AG08395 (cell line): Measurements from ENCODE around the gene TNFAIP2.
A peak's percentile ranks its signal among the peaks of the same experiment; 100 is the strongest.

Experiments
- DNase-seq: peaks from one replicate; pipeline ENCODE4 v3.0.0; 2012; ENCODE audit warnings: mixed read lengths, low spot score

Gene TNFAIP2

DNA sequence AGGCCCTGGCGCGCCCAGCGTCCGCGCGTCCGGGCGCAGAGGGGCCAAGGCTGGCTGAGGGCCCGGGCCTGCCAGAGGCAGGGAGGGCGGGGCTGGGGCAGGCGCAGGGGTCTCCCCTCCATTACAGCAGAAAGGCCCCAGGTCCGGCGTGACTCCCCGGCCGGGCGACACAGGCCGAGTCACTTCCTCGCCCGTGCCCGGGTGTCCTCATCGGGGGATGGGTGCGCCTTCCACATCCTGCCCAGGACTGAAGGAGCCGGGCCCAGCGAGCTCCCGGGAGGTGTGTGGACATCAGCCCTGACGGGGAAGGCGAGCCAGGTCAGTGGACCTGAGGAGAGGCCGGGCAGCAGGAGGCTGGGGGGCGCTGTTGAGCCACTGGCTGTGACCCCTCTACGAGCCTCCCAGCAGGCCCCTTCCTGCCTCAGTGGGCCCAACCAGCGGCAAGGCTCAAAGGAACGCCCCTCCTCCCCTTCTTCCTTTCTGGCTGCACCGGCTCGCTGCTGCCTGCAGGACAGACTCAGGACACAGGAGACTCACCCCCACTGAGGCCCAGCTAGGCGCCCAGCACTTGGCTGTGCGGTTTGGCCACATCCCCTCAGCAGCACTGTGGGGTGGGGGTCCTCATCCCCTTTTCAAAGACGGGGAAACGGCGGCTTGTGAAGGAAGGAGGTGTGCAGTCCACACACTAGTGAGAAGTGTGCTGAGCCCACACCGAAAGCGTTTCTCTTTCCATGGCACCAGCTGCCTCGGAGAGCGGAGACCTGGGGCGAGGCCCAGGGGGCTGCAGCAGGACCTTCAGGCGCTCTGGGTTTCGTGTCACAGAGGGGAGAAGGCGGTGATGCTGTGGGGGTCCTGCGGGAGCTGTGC is 606 bp downstream of the TNFAIP2 start:
- DNase-seq: peak; percentile 58

DNA sequence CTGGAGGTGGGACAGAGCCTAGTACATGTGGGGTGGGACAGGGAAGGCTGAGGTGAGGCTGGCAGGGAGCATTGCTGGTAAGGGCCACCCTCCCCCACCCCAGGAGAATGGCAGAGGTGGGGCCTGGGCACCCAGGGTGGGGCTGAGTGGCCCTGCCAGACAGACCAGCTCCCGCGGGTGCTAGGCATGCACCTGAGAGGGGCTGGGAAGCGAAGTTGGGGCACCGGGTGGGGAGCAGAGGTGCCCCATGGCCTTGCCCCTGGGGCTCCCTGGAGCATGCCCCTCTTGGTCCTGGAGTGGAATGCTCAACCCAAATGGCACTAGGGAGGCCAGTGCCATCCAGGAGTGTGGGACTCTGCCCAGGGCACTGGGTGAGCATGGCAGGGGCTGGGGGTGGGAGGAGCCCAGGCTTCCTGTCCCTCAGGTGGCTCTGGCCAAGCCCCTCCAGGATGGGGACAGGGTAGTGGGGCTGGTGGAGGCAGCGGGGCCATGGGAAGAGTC is 1.3 kb downstream of the TNFAIP2 start:
- DNase-seq: no peak

DNA sequence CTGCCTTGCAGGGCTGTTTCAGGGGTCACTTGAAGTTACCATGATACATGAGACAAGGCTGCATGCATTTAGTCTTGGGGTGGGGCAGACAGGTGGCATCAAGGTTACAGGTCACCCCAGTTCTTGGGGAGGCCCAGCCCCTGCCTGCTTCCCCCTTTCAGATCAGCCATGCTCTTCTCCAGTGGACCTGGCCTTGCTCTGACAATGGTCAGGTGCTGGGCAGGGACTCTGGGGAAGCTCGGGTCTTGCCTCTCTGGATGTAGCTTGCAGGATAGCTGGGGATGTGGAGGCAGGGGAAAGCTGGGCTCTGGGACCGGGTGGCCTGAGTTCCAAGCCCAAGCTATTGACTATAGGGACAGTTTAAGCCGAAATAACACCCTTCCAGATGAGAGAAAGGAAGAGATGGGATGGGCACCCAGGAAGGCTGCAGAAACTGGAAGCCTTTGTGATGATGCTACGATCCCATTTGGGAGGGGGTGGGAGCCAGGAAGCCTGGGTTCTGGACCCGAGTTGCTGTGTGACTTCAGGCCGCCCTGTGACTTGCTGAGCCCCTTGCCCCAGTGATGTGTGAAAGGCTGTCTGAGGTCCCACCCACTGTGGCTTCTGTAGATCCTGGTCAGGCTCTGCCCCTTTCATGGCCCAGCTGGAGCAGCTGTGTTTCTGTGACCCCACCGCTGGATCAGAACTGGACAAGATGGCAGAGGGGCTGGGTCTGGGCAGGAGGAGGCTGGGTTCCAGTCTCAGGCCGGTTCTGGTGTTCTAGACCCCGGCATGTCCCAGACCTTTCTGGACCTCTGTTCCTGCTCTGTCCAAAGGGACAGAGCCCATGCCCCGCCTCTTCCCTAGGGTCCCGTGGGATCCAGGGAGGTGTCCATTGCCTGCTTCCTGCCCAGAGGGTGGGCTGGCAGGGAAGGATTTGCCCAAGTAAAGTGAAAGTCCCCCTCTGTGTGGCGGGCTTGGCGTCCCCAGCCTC is 2.1 kb downstream of the TNFAIP2 start:
- no peak for DNase-seq

DNA sequence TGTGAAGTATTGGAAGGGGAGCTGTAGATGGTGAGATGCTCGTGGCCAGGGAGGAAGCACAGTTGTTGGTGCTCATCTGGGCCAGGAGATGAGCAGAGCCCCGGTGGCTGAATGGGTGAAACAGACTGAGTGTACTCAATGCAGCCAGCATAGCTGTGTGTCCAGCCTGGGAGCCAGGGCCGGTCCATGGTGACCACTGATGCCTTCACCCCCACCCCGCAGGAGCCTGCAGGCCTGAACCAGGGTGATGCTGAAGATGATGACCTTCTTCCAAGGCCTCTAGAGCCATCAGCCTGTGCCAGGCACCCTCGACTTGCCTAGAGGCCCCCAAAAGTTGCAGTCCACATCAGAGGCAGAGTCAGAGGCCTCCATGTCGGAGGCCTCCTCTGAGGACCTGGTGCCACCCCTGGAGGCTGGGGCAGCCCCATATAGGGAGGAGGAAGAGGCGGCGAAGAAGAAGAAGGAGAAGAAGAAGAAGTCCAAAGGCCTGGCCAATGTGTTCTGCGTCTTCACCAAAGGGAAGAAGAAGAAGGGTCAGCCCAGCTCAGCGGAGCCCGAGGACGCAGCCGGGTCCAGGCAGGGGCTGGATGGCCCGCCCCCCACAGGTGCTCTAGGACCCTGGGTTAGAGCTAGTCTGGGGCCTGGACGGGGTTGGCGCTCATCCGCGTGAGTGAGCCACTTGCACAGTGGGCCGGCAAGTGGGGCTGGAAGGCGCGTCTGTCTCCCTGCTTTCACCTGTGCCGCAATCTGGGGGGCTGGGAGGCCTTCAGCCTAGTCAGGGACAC is 3.0 kb downstream of the TNFAIP2 start:
- no peak for DNase-seq

DNA sequence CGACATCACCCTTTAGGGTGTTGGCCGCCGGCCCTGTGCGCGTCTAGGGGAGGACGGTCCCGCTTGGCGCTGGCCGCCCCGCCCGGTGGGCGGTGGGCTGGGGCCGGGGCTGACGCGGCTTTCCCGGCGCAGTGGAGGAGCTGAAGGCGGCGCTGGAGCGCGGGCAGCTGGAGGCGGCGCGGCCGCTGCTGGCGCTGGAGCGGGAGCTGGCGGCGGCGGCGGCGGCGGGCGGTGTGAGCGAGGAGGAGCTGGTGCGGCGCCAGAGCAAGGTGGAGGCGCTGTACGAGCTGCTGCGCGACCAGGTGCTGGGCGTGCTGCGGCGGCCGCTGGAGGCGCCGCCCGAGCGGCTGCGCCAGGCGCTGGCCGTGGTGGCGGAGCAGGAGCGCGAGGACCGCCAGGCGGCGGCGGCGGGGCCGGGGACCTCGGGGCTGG is 3.6 kb downstream of the TNFAIP2 start:
- no peak for DNase-seq

DNA sequence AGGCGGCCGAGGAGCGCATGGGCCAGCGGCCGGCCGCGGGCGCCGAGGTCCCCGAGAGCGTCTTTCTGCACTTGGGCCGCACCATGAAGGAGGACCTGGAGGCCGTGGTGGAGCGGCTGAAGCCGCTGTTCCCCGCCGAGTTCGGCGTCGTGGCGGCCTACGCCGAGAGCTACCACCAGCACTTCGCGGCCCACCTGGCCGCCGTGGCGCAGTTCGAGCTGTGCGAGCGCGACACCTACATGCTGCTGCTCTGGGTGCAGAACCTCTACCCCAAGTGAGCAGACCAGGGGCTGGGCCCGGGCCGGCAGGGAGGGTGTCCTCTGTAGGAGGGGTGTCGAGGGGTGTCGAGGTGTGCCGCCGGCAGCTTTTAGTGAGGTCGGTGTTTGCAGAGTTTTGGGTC is 4.1 kb downstream of the TNFAIP2 start:
- DNase-seq: no peak

DNA sequence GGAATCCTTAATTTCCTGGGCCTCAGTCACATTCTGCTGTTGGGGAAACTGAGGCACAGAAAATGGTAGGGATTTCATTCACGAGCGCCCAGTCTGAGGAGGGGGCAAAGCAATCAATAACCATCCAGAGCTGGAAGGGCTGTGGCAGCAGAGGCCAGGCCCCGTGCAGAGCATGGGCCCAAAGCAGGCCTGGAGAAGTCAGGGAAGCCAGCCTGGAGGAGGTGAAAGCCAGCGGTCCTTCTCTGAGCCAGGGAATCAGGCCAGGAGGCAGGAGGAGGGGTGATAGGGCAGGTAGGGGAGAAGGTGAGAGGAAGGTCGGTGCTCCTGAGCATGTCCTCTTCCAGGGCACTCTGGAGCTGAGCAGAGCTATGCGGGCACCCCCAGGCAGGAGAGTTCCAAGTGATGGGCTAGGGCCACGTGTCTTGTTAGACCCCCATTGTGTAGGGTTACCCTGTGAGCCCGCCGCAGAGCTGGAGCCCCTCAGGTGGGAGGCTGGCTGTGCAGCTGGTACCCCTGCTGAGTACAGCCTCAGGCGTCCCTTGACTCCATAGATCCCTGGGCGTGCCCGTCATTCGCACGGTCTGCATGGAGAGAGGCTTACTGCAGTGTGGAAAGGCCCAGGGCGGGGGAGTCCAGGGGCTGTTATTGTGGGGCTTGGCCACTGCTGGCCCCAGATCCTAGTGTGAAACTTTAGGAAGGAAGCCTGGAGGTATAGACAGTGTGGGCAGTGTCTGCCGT is 4.8 kb downstream of the TNFAIP2 start:
- DNase-seq: no peak

DNA sequence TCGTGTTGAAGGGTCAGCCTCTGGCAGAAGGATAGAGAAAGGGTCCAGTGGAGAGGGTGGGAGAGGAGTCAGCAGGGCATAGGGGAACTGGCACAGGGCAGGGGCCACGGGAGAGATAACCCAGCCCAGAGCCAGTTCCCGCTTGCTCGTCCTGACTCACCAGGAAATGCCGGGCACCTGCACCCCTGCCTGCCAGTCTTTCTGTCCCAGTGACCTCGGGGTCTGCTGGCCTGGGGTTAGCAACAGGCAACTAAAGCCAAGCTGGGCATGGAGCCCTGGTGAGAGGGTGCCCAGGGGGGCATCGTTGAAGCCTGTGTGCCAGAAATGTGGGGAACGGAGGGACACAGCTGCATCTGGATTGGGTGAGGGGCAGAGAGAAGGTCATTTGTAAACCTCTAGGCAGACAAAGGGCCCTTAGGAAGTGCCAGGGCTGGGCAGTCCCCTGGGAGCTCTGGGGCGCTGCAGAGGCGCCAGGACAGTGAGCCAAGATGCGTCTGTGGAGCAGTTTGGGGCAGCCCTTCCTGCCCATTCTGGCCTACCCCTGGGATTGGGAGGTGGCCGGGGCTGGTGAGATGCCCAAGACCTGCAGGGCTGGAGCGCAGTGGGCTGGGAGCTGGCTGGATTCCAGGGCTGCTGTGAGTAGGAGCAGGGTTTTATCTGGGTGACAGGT is 5.5 kb downstream of the TNFAIP2 start:
- DNase-seq: no peak

DNA sequence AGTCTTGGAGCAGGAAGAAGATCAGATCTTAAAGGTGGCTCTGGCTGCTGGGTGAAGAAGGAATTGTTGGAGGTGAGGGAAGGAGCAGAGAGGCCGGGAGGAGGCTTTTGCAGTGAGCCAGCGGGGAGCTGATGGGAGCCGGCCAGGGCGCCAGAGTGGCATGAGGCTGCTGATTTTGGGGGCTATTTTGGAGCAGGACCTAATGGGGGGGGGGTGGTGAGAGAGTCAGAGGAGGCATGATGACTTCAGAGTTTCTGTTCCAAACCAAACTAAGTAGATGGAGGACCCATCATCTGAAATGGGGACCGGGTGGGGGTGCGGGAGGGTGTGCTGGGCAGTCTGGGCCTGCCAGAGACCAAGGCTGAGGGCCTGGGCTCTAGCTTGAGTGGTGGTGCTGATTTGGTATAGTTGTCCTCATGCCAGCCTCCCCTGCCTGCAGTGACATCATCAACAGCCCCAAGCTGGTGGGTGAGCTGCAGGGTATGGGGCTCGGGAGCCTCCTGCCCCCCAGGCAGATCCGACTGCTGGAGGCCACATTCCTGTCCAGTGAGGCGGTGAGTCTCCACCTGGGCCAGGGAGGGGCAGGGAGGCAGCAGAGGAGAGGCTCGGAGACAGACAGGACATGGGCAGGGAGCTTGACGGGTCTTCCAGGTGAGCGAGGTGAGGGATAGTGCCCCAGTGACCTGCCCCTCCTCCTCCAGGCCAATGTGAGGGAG is 6.2 kb downstream of the TNFAIP2 start:
- DNase-seq: no peak

DNA sequence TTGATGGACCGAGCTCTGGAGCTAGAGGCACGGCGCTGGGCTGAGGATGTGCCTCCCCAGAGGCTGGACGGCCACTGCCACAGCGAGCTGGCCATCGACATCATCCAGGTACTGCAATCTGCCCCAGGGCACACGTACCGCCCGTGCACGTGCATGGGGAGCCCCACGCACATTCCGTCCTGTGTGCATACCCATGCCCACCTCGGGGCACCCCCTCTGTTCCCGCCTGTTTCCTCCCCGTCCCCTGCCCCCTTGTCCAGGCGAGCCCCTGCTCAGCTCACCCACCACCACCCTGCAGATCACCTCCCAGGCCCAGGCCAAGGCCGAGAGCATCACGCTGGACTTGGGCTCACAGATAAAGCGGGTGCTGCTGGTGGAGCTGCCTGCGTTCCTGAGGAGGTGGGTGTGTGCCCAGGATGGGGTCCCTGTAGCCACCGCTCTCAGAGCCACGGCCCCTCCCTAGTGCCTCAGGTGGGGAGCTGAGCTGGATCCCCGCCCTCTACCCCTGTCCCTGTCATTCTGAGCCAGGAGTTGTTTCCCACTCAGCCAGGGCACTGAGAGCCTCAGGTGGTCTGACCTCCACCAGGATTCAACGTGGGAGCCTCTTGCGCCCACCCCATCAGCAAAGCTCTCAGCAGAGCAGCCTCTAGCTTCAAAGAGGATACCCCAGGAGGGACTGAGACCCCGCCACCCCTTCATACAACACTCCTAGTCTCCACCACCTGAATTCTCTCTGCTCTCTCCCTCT is 6.9 kb downstream of the TNFAIP2 start:
- no peak for DNase-seq

DNA sequence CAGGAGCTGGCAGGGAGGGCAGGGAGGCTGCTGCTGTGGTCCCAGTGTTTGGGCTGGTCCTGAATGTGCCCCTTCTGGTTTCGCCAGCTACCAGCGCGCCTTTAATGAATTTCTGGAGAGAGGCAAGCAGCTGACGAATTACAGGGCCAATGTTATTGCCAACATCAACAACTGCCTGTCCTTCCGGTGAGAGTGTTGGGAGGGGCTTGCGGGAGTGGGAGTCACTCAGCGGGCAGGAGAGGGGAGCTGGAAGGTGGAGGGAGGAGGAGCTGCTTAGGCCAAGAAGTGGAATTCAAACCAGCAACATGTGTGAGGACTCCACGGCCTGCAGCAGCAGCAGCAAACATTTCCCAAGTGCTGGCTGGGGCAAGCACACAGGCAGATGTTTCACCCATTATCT is 7.7 kb downstream of the TNFAIP2 start:
- DNase-seq: no peak

DNA sequence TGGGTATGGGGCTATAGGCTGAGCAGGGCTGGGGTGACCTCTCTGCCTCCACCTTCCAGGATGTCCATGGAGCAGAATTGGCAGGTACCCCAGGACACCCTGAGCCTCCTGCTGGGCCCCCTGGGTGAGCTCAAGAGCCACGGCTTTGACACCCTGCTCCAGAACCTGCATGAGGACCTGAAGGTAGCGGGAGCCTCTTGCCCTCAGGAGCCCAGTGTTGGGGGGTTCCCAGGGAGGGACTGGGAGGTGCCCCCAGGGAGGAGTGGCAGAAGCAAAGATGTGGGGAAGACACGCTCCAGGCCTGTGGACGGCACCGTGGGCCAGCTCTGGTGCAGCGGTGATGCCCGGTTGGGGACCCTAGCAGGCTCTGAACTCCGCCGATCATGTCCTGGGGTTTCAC is 8.3 kb downstream of the TNFAIP2 start:
- DNase-seq: no peak

DNA sequence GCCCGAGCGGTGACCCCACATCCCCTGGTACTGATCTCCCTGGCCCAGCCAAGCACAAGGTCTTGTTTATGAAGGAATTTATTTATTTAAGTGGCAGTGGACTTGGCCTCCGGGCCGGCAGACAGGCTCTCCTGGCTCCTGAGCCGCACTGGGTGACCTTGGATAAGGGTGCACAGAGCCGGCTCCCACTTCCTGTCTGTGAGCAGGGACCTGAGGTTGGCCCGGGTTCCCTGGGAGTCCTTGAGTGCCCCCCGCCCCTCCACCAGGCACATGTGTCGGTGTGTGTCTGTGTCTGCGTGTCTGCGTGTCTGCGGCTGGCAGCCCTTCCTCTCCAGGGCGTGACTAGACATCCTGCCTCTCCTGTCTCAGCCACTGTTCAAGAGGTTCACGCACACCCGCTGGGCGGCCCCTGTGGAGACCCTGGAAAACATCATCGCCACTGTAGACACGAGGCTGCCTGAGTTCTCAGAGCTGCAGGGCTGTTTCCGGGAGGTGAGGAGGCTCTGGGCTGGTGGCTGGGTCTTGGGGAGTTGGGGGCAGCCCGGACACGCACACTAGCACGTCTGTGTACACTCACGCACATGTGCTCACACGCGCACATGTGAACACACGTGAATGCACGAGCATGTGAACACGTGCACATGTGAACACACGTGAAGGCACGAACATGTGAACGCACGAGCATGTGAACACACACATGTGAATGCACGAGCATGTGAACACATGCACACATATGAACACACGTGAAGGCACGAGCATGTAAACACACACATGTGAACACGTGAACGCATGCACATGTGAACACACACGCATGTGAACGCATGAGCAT is 9.3 kb downstream of the TNFAIP2 start:
- no peak for DNase-seq

DNA sequence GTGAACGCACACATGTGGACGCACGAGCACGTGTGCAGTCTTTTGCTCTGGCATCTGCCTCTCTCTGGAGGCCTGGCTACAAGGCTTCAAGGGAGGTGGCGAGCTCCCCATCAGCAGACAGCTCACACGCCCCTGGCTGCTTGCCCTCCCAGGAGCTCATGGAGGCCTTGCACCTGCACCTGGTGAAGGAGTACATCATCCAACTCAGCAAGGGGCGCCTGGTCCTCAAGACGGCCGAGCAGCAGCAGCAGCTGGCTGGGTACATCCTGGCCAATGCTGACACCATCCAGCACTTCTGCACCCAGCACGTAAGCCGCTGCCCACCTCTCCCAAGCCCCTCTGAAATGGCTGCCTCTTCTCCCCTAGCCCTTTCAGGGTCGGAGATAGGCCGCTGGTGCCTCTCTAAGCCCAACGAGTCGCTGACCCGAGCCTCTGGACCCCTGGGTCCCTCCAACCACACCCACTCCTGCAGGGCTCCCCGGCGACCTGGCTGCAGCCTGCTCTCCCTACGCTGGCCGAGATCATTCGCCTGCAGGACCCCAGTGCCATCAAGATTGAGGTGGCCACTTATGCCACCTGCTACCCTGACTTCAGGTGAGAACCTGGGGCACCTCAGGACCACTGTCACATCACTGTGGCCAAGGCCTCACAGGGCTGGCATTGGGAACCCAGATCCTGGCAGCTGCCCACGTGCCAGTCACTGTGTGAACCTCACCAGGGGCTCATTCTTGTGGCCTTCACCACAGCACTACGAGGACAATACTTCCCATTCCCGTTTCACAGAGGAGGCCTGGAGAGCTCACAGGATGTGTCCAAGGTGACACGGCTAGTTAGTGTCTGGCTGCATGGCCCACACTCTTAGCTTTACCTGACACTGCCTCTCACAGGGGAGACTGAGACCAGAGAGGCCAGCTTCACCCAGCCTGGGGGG is 10.2 kb downstream of the TNFAIP2 start:
- no peak for DNase-seq

DNA sequence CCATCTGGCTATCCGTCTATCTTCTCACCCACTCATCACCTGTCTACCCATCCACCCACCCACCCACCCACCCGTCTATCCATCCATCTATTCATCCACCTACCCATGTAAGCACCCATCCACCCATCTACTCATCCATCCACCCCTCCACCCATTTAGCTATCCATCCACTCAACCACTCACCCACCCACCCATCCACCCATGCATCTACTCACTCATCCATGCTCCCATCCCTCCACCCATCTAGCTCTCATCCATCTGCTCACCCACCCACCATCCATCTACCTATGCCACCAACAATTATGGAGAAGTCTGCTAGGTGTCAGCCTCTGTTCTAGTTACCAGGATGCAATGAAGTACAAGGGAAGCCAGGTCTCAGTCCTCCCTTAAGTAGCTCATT is 11.1 kb downstream of the TNFAIP2 start:
- no peak for DNase-seq

DNA sequence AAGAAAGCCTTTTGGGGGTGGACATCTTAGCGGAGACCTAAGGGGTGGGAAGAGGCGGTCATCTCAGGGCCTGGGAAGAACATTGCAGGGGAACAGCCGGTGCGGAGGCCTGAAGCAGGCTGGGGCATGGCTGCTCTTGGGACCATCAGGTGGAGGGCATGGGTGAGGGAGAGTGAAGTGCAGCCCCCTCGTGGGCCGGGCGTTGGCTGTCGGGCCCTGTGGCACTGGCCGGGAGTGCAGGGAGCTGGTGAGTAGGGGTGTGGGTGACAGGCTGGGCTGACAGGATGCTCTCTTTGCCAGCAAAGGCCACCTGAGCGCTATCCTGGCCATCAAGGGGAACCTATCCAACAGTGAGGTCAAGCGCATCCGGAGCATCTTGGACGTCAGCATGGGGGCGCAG is 11.7 kb downstream of the TNFAIP2 start:
- no peak for DNase-seq
